Choroid plexus epithelial cell (primary cell): Measurements from ENCODE around the gene RPL37A.

Experiments used
- DNase-seq: peaks from one replicate; pipeline ENCODE4 v3.0.0-alpha.2; 2010; ENCODE audit warnings: low read depth
- H3K4me3 ChIP-seq: 2 replicates; pipeline ENCODE4 v1.5.1; 2011; ENCODE audit warnings: low read depth, mild to moderate bottlenecking, control low read depth, low read length, moderate library complexity
- CTCF ChIP-seq: conservative IDR thresholded peaks from 2 replicates; pipeline ENCODE4 v1.5.1; 2011; ENCODE audit warnings: low read depth, mild to moderate bottlenecking, control low read depth, inconsistent platforms, low read length, moderate library complexity

RPL37A gene

GRCh38 chr2:216540920-216541319, 42.3 kb downstream of the RPL37A start:
- no peak for TF ChIP-seq CTCF
- H3K4me3 ChIP-seq: no peak overlapping the region
- no peak for DNase-seq

GRCh38 chr2:216541505-216541904, 42.9 kb downstream of the RPL37A start:
- H3K4me3 ChIP-seq: no peak overlapping the region
- DNase-seq: no peak
- TF ChIP-seq CTCF: no peak

- no peak for DNase-seq
- no peak overlapping the region for H3K4me3 ChIP-seq
- TF ChIP-seq CTCF: no peak
These were observed 46.7 kb downstream of the RPL37A start for GRCh38 chr2:216545359-216545758.

- no peak overlapping the region for H3K4me3 ChIP-seq
- no peak for TF ChIP-seq CTCF
- DNase-seq: no peak
These were observed 47.6 kb downstream of the RPL37A start for GRCh38 chr2:216546241-216546640.

- peak; percentile 64 for DNase-seq
- TF ChIP-seq CTCF: no peak
- H3K4me3 ChIP-seq: no peak overlapping the region
These were observed 48.2 kb downstream of the RPL37A start for GRCh38 chr2:216546641-216547403.

GRCh38 chr2:216548901-216549331, 50.3 kb downstream of the RPL37A start:
- DNase-seq: peak; percentile 58
- no peak overlapping the region for H3K4me3 ChIP-seq
- TF ChIP-seq CTCF: no peak

GRCh38 chr2:216549926-216550690, 51.5 kb downstream of the RPL37A start:
- no peak overlapping the region for H3K4me3 ChIP-seq
- no peak for TF ChIP-seq CTCF
- DNase-seq: no peak
